Natural killer cell (primary cell): Measurements from ENCODE around the gene CRYGD. TPM values are rescaled to one million over a fixed set of nuclear protein-coding genes. Genes with fewer than 3 reads are reported as not detected.

Source experiments
- ATAC-seq, 3 donors: fragments of 150-1000 bp in 2 of 3; fragments of 200-7000 bp in 1 of 3; cut with Tn5 transposase; 1 replicate in 1 of 3; 2 replicates in 2 of 3; pipeline ENCODE4 v1.10.0; 2021; ENCODE audit warnings: mild to moderate bottlenecking in 2 of 3, moderate library complexity in 2 of 3
- DNase-seq, 2 donors: peaks; one replicate each; pipeline versions ENCODE4 v3.0.0 to v3.0.0-alpha.2; 2013 to 2021; ENCODE audit warnings: mixed read lengths in 1 of 2
- H3K27ac ChIP-seq: one replicate; pipeline ENCODE4 v1.5.1; 2013; ENCODE audit warnings: mild to moderate bottlenecking, low read length
- H3K27me3 ChIP-seq: one replicate; pipeline ENCODE4 v1.6.1; 2013; ENCODE audit warnings: low read length; ENCODE audit not compliant: control insufficient read depth, insufficient read depth
- H3K36me3 ChIP-seq: one replicate; pipeline ENCODE4 v1.6.1; 2013; ENCODE audit warnings: low read length; ENCODE audit not compliant: control insufficient read depth, insufficient read depth
- H3K4me1 ChIP-seq: one replicate; pipeline ENCODE4 v1.6.1; 2013; ENCODE audit warnings: low read length; ENCODE audit not compliant: control insufficient read depth, insufficient read depth
- H3K4me3 ChIP-seq: one replicate; pipeline ENCODE4 v1.5.1; 2013; ENCODE audit warnings: low read length
- H3K9me3 ChIP-seq: one replicate; pipeline ENCODE4 v1.6.1; 2013; ENCODE audit warnings: low read length; ENCODE audit not compliant: control insufficient read depth, insufficient read depth
- H3K27ac Mint-ChIP-seq, 2 donors: one replicate each; pipeline ENCODE4 v1.8.0; 2022; ENCODE audit warnings: mild to moderate bottlenecking in 2 of 2, mixed read lengths in 2 of 2, moderate library complexity in 1 of 2
- H3K27me3 Mint-ChIP-seq, 2 donors: one replicate each; pipeline ENCODE4 v1.8.0; 2022; ENCODE audit warnings: low read depth in 2 of 2, mixed read lengths in 2 of 2
- H3K36me3 Mint-ChIP-seq: one replicate; pipeline ENCODE4 v1.8.0; 2022; ENCODE audit warnings: mixed read lengths
- H3K4me1 Mint-ChIP-seq, 2 donors: one replicate each; pipeline ENCODE4 v1.8.0; 2022; ENCODE audit warnings: mixed read lengths in 2 of 2
- H3K4me3 Mint-ChIP-seq: one replicate; pipeline ENCODE4 v1.8.0; 2022; ENCODE audit warnings: mild to moderate bottlenecking, moderate library complexity, mixed read lengths
- H3K9me3 Mint-ChIP-seq, 2 donors: one replicate each; pipeline ENCODE4 v1.8.0; 2022; ENCODE audit warnings: mixed read lengths in 2 of 2
- WGBS: methylation state at CpG from one replicate; pipeline ENCODE4 v1.1.7; 2013; ENCODE audit warnings: missing lambda C conversion rate; ENCODE audit not compliant: insufficient coverage; 5-methylcytosine and 5-hydroxymethylcytosine counted together
- intact Hi-C: fragments of 100-400 bp; cut with micrococcal nuclease; formaldehyde crosslinking; loops from one replicate; pipeline ENCODE4 v1.14.2; 2022
- total RNA-seq, 4 donors: library from RNA; stranded (reverse); fragments of 120-200 nt in 1 of 4; gene quantifications; one replicate each; pipeline versions ENCODE4 v1.2.3 to v1.2.4, GENCODE V29; 2013 to 2022
- TF ChIP-seq, protein P1 (sequence below): fragments of 200-600 bp; IDR thresholded peaks from one replicate; pipeline ENCODE4 v1.8.0; 2022; ENCODE audit warnings: antibody characterized with exemption

Gene CRYGD
- total RNA-seq, 3 donors from 2014 or later (not counting 1 experiment from before 2014, with no cell fraction given), result not detected

DNA sequence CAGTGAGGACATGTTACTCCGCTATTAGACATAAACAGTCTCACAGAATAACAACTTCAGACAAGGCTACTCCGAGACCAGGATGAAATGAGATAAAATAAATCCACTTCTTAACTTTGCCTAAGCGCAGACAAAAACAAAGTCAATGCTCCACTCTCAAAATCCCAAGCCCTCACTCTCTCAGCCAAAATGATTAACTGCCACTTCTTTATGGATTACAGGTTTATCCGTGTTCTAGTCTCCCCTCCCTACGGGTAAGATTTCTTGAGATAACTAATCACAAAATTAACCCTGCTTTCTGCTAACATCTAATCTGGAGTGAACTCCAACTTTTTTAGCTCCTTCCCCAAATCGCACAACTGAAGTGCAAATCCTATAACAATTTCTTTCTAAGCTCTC is 6.4 kb upstream of the CRYGD start:
- ATAC-seq (no peak), DNase-seq (no peak)
- H3K4me1 Mint-ChIP-seq, result peaks cover 11% of the 10 kb centered on the region in 2 donors
- 97% methylated on average over 6 of the region's 6 CpGs for WGBS
- H3K9me3 ChIP-seq, result no peaks in the 10 kb centered on the region
- H3K9me3 Mint-ChIP-seq, result no peaks in the 10 kb centered on the region
- intact Hi-C loops, result no loop called here
- TF ChIP-seq, protein P1, sequence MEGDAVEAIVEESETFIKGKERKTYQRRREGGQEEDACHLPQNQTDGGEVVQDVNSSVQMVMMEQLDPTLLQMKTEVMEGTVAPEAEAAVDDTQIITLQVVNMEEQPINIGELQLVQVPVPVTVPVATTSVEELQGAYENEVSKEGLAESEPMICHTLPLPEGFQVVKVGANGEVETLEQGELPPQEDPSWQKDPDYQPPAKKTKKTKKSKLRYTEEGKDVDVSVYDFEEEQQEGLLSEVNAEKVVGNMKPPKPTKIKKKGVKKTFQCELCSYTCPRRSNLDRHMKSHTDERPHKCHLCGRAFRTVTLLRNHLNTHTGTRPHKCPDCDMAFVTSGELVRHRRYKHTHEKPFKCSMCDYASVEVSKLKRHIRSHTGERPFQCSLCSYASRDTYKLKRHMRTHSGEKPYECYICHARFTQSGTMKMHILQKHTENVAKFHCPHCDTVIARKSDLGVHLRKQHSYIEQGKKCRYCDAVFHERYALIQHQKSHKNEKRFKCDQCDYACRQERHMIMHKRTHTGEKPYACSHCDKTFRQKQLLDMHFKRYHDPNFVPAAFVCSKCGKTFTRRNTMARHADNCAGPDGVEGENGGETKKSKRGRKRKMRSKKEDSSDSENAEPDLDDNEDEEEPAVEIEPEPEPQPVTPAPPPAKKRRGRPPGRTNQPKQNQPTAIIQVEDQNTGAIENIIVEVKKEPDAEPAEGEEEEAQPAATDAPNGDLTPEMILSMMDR, result no peak
- no peaks in the 10 kb centered on the region for H3K36me3 ChIP-seq
- peaks cover 17% of the 10 kb centered on the region for H3K4me1 ChIP-seq
- H3K4me3 Mint-ChIP-seq, result no peak overlapping the region
- H3K36me3 Mint-ChIP-seq, result no peaks in the 10 kb centered on the region
- no peak overlapping the region for H3K4me3 ChIP-seq
- no peak overlapping the region for H3K27ac ChIP-seq
- no peak overlapping the region for H3K27ac Mint-ChIP-seq
- peaks cover 1 to 12% of the 10 kb centered on the region in 2 donors for H3K27me3 Mint-ChIP-seq
- no peaks in the 10 kb centered on the region for H3K27me3 ChIP-seq

DNA sequence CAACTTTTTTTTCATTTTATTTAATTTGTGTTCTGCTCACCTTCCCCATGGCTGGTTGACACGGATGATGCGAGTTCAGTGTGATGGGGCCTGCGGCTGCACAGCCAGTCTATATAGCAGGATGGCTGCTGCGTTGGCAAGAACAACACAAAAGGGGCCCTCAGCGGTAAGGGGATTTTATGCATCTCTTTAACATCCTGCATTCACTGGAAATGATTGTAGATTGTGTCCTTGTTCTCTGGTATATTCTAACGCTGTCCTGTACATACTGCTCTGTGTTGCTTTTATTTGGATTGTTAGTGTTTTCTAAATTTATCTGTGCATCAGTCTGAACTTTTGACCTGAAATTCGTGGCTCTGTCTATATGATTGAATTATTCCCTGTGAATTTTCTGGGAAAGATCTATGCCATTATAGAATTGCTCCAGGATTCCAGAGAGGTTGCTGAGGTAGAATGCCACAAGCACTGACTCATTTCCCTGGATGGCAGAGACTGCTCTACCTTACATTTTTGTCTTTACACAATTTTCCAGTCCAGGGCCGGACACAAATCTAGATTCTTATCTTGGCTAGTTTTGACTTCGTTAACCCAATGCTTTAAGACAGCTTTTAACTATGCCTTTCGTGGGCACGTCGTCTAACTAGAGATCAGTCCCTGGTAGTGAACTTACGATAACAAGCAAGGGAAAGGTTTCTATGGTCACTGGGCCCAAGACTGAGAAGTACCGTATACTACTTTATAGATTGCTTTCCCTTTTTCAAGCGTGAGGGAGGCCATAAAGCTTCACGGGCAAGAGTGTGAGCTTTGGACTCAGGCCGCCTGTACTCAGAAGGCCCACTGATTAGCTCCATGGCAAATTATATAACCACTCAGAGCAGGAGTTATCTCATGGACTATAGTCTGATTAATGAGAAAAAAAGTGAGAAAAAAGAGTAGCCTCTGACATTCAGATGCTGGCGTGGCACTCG is 5.7 kb upstream of the CRYGD start, which contains the start of gene CRYGC:
Gene CRYGC (minus strand): TSS at position 85 of the 968 bp plus-strand sequence. CDS start 36 bp downstream, at position 49.
- Histone ChIP-seq H3K4me1 (peaks cover 10% of the 10 kb centered on the region), H3K27me3 (peaks cover 3% of the 10 kb centered on the region), H3K27ac (no peak within 1 kb of the TSS), H3K9me3 (no peaks in the 10 kb centered on the region), H3K4me3 (no peak within 1 kb of the TSS), H3K36me3 (no peaks in the 10 kb centered on the region)
- Mint-ChIP-seq H3K4me3 (no peak within 1 kb of the TSS), H3K9me3 (no peaks in the 10 kb centered on the region), H3K27ac (no peak within 1 kb of the TSS), H3K4me1 (peaks cover 4 to 5% of the 10 kb centered on the region in 2 donors), H3K36me3 (no peaks in the 10 kb centered on the region), H3K27me3 (peaks cover 6 to 19% of the 10 kb centered on the region in 2 donors)
- ATAC-seq (no peak), DNase-seq (no peak)
- intact Hi-C loops, result no loop called here
- 88% methylated on average over 17 of the region's 19 CpGs for WGBS
- TF ChIP-seq, protein P1, result no peak

DNA sequence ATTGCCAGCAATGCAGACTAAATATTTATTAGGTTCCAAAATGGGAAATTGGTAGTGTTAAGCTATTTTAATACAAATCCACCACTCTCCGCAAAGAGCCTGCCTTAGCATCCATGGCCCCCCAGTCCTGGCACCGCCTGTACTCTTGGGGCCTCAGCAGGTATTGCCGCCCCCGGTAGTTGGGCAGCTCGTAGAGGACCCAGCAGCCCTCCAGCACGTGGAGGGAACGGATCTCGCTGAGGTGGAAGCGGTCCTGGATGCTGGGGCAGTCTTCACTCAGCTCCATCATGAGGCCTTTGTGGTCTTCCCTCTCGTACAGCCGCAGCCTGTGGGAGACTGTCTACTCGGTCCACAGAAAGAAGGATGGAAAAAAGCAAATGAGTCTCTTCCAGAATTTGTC is 3.8 kb upstream of the CRYGD start:
- Histone ChIP-seq H3K27me3 (peaks cover 13% of the 10 kb centered on the region), H3K27ac (no peak overlapping the region), H3K4me3 (no peak overlapping the region), H3K9me3 (no peaks in the 10 kb centered on the region), H3K4me1 (peaks cover 7% of the 10 kb centered on the region), H3K36me3 (no peaks in the 10 kb centered on the region)
- TF ChIP-seq, protein P1, result no peak
- DNase-seq (no peak), ATAC-seq (no peak)
- 93% methylated on average over 12 of the region's 12 CpGs for WGBS
- Mint-ChIP-seq H3K36me3 (no peaks in the 10 kb centered on the region), H3K4me3 (no peak overlapping the region), H3K9me3 (no peaks in the 10 kb centered on the region), H3K27me3 (peaks cover 17 to 34% of the 10 kb centered on the region in 2 donors), H3K27ac (no peak overlapping the region), H3K4me1 (peaks cover 12% of the 10 kb centered on the region in 2 donors)
- intact Hi-C loops, result no loop called here
